ENCODE data around the gene DOP1B. TPM values are rescaled to one million over a fixed set of nuclear protein-coding genes. Genes with fewer than 3 reads are reported as not detected.
A peak's percentile ranks its signal among the peaks of the same experiment; 100 is the strongest.

Gene DOP1B
- total and polyA plus RNA-seq, 12 donors, result 1.1 to 39.1 (median 6.9) TPM

DNA sequence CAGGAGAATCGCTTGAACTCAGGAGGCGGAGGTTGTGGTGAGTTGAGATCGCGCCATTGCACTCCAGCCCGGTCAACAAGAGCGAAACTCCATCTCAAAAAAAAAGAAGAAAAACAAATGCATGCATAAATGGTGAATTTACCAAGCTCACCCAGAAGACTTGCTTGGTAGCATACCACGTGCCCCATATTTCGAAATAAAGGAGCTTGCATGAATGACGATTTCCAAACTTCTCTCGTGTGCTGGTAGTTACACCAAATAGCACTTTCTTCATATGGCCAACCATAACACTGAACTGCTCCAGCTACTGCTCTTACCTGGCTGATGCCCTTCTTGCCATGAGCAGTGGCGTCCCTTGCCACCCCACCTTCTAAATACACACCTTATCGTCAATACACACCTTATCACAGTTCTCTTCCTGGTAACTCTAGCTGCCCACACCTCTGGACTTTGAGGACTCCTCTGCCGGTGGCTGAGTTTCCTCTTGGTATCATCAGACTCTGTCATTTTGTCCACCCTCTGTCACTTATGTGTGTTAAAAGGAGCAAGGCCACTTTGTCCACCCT lies 2.8 kb downstream of the DOP1B start:
- intact Hi-C loops (cut with DNase I), result no loop called here
- peaks cover 0 to 20% of the 10 kb centered on the region in 2 donors for H3K4me1 ChIP-seq (replicated peaks in 1 of 2)
- DNase-seq, result peak in 1 of 7 donors; percentile 25
- no peaks in the 10 kb centered on the region for H3K9me3 ChIP-seq (replicated peaks in 1 of 3)
- 72 to 84% (median 75%) methylated on average over 12 to 13 of the region's 13 CpGs for WGBS, 4 donors
- H3K27me3 ChIP-seq, result no peaks in the 10 kb centered on the region
- no peak overlapping the region for H3K27ac ChIP-seq
- H3K4me3 ChIP-seq, result no peak overlapping the region
- no peaks in the 10 kb centered on the region for H3K36me3 ChIP-seq (replicated peaks in 1 of 2)
- no peak for TF ChIP-seq POLR2A (IDR thresholded peaks at IDR 0.05)
- TF ChIP-seq, protein P1, sequence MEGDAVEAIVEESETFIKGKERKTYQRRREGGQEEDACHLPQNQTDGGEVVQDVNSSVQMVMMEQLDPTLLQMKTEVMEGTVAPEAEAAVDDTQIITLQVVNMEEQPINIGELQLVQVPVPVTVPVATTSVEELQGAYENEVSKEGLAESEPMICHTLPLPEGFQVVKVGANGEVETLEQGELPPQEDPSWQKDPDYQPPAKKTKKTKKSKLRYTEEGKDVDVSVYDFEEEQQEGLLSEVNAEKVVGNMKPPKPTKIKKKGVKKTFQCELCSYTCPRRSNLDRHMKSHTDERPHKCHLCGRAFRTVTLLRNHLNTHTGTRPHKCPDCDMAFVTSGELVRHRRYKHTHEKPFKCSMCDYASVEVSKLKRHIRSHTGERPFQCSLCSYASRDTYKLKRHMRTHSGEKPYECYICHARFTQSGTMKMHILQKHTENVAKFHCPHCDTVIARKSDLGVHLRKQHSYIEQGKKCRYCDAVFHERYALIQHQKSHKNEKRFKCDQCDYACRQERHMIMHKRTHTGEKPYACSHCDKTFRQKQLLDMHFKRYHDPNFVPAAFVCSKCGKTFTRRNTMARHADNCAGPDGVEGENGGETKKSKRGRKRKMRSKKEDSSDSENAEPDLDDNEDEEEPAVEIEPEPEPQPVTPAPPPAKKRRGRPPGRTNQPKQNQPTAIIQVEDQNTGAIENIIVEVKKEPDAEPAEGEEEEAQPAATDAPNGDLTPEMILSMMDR (IDR thresholded peaks at IDR 0.05), result no peak

DNA sequence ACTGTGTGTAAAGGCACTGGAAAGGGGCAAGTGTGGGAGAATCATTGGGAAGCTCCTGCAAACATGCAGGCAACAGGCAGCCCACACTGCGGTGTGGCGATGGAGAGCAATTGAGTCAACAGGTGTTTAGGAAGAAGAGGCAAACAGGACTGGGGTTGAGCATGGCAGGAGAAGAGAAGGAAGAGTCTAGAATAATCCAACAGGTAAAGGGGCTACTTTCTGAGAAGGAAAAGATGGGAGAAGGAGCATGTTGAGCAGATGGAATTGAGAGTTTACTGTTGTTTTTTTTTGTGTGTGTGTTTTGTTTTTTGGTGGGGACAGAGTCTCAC lies 4.2 kb downstream of the DOP1B start:
- Histone ChIP-seq H3K4me1 (replicated peaks in 1 of 2) (peaks cover 0 to 17% of the 10 kb centered on the region in 2 donors), H3K27ac (no peak overlapping the region), H3K27me3 (no peaks in the 10 kb centered on the region), H3K9me3 (replicated peaks in 1 of 3) (no peaks in the 10 kb centered on the region), H3K36me3 (replicated peaks in 1 of 2) (no peaks in the 10 kb centered on the region), H3K4me3 (no peak overlapping the region)
- TF ChIP-seq, protein P1 (IDR thresholded peaks at IDR 0.05), result no peak
- TF ChIP-seq POLR2A (IDR thresholded peaks at IDR 0.05), result no peak
- WGBS, 4 donors, result 98 to 100% (median 98%) methylated on average over 2 of the region's 2 CpGs
- intact Hi-C loops (cut with DNase I), result no loop called here
- no peak for DNase-seq

DNA sequence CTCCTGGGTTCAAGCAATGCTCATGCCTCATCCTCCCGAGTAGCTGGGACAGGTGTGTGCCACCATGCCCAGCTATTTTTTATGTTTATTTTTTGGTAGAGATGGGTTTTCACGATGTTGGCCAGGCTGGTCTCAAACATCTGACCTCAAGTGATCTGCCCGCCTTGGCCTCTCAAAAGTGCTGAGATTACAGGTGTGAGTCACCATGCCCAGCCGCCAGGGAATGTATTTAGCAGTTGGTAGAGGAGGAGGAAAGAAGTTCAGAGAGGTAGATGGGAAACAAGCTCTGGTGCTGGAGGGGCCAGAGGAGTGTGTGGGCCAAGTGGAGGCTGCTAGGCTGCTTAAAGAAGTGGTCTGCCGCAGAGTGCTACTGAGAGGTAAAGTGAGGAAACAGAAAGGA lies 6.0 kb downstream of the DOP1B start:
- no peak overlapping the region for H3K27ac ChIP-seq
- intact Hi-C loops (cut with DNase I), result no loop called here
- H3K4me1 ChIP-seq (replicated peaks in 1 of 2), result peaks cover 0 to 12% of the 10 kb centered on the region in 2 donors
- no peaks in the 10 kb centered on the region for H3K36me3 ChIP-seq (replicated peaks in 1 of 2)
- DNase-seq, result no peak
- no peaks in the 10 kb centered on the region for H3K9me3 ChIP-seq (replicated peaks in 1 of 3)
- H3K27me3 ChIP-seq, result no peaks in the 10 kb centered on the region
- 84 to 90% (median 87%) methylated on average over 5 of the region's 5 CpGs for WGBS, 4 donors
- TF ChIP-seq POLR2A (IDR thresholded peaks at IDR 0.05), result no peak
- TF ChIP-seq, protein P1 (IDR thresholded peaks at IDR 0.05), result no peak
- H3K4me3 ChIP-seq, result no peak overlapping the region

DNA sequence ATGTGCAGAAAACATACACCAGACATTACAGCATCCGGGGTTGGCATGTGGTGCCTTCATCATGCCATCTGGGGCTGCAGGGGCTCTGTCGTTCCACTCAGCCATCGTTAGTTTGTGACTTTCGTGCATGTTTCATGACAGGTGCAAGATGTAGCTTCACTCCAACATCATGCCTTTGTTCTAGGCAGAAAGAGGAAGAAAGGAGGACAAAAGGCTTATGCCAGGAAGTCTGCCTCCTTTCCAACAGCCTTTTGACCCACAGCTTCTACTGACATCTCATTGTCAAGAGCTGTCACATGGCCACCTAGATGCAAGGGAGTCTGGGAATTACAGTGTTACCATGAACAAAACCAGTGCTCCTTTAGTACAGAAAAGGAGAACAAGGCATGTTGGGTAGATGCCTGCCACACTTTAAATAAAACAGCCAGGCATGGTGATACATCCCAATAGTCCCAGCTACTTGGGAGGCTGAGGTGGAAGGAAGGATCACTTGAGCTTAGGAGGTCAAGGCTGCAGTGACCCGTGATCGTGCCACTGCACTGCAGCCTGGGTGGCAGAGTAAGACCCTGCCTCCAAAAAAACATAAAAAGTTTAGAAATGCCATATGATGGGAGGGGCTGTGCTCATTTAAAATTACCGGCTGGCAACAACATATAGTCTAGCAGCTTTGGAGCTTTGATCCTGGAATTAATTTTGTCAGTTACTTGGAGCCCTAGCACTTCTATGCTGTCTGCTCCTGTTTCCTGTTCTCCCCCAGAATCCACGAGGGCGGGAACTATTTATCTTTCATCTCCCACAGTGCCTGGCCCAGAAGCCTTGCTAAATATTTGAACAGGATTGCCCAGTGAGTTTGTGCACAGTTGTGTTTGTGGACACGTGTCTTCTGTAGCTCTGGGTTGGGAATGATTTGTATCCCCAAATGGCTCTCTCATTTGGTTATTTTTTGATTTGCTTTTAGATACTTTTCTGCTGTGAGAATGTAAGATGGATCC lies 7.4 kb downstream of the DOP1B start:
- H3K9me3 ChIP-seq (replicated peaks in 1 of 3), result no peaks in the 10 kb centered on the region
- DNase-seq, result no peak
- no peaks in the 10 kb centered on the region for H3K36me3 ChIP-seq (replicated peaks in 1 of 2)
- no peak overlapping the region for H3K27ac ChIP-seq
- H3K27me3 ChIP-seq, result no peaks in the 10 kb centered on the region
- H3K4me3 ChIP-seq, result no peak overlapping the region
- TF ChIP-seq POLR2A (IDR thresholded peaks at IDR 0.05), result no peak
- H3K4me1 ChIP-seq (replicated peaks in 1 of 2), result peaks cover 0 to 6% of the 10 kb centered on the region in 2 donors
- WGBS, 4 donors, result 63 to 72% (median 66%) methylated on average over 10 of the region's 10 CpGs
- intact Hi-C loops (cut with DNase I), result no loop called here

Measured in adrenal gland (tissue), 12 donors.